Measurements from ENCODE around the gene DDAH2.

DNA sequence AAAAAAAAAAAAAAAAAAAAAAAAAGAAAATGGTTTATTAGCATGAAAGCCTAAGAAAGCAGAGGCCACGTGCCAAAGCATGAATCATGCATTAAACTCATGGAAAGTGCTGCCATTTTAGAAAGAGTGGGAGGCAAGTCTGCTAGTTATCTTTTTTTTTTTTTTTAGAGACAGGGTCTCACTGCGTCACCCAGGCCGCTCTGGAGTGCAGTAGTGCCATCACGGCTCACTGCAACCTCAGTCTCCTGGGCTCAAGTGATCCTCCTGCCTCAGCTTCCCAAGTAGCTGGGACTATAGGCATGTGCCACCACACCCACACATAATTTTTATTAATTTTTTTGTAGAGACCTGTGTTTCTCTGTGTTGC lies 42.9 kb upstream of the DDAH2 start:
- TF ChIP-seq, protein P1, sequence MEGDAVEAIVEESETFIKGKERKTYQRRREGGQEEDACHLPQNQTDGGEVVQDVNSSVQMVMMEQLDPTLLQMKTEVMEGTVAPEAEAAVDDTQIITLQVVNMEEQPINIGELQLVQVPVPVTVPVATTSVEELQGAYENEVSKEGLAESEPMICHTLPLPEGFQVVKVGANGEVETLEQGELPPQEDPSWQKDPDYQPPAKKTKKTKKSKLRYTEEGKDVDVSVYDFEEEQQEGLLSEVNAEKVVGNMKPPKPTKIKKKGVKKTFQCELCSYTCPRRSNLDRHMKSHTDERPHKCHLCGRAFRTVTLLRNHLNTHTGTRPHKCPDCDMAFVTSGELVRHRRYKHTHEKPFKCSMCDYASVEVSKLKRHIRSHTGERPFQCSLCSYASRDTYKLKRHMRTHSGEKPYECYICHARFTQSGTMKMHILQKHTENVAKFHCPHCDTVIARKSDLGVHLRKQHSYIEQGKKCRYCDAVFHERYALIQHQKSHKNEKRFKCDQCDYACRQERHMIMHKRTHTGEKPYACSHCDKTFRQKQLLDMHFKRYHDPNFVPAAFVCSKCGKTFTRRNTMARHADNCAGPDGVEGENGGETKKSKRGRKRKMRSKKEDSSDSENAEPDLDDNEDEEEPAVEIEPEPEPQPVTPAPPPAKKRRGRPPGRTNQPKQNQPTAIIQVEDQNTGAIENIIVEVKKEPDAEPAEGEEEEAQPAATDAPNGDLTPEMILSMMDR (IDR thresholded peaks at IDR 0.05; ENCODE audit: borderline replicate concordance, extremely low read depth, low read length, poor library complexity, severe bottlenecking), result no peak
- no peak for TF ChIP-seq EZH2 (IDR thresholded peaks at IDR 0.05; ENCODE audit: borderline replicate concordance, low read depth, low read length, severe bottlenecking)

Data from DND-41 (cell line).